ENCODE data around the gene HS6ST2.

GRCh38 chrX:132708529-132708928 lies 249.9 kb downstream of the HS6ST2 start:
- TF ChIP-seq CTCF (IDR thresholded peaks at IDR 0.05): no peak
- TF ChIP-seq EP300 (IDR thresholded peaks at IDR 0.05): no peak
- no peak for TF ChIP-seq POLR2AphosphoS5 (IDR thresholded peaks at IDR 0.05)
